ENCODE data around the gene C10orf90.

Gene C10orf90

GRCh38 chr10:126618466-126618865 lies 52.0 kb downstream of the C10orf90 start:
- H3K79me2 ChIP-seq (ENCODE audit: insufficient read depth, low read length) = no peaks in the 10 kb centered on the region
- no peaks in the 10 kb centered on the region for H4K20me1 ChIP-seq (ENCODE audit: insufficient read depth, low read length, poor library complexity, severe bottlenecking)
- H3K4me3 ChIP-seq (ENCODE audit: low read length, poor library complexity, severe bottlenecking) = no peak overlapping the region
- H3K9me3 ChIP-seq (ENCODE audit: insufficient read depth, low read depth, low read length) = no peaks in the 10 kb centered on the region; the same call in 1 of the 2 replicates
- H3K4me2 ChIP-seq (ENCODE audit: low read depth, low read length, poor library complexity, severe bottlenecking) = no peak overlapping the region
- no peaks in the 10 kb centered on the region for H3K9me2 ChIP-seq (replicated peaks; ENCODE audit: low read depth, low read length)
- H3K9ac ChIP-seq (ENCODE audit: low read depth, low read length, poor library complexity, severe bottlenecking) = no peak overlapping the region
- no peaks in the 10 kb centered on the region for H3K27me3 ChIP-seq (ENCODE audit: insufficient read depth, low read length, poor library complexity, severe bottlenecking)
- TF ChIP-seq EZH2phosphoT487 (IDR thresholded peaks at IDR 0.05; ENCODE audit: borderline replicate concordance) = no peak
- no peak for TF ChIP-seq CTCF (conservative IDR thresholded peaks at IDR 0.05; ENCODE audit: low read length)
- no peaks in the 10 kb centered on the region for H3F3A ChIP-seq (ENCODE audit: low read depth)
- H3K36me3 ChIP-seq (ENCODE audit: insufficient read depth, low read length) = no peaks in the 10 kb centered on the region
- no peak overlapping the region for H2AFZ ChIP-seq (ENCODE audit: low read length)
- no peaks in the 10 kb centered on the region for H3K4me1 ChIP-seq (ENCODE audit: insufficient read depth, low read length, poor library complexity, severe bottlenecking)

- H3K9ac ChIP-seq (ENCODE audit: low read depth, low read length, poor library complexity, severe bottlenecking) = no peak overlapping the region
- no peak for TF ChIP-seq CTCF (conservative IDR thresholded peaks at IDR 0.05; ENCODE audit: low read length)
- no peak for TF ChIP-seq EZH2phosphoT487 (IDR thresholded peaks at IDR 0.05; ENCODE audit: borderline replicate concordance)
- no peak overlapping the region for H3K4me3 ChIP-seq (ENCODE audit: low read length, poor library complexity, severe bottlenecking)
These were observed 52.8 kb downstream of the C10orf90 start for GRCh38 chr10:126617733-126618132.

GRCh38 chr10:126617208-126617607 lies 53.3 kb downstream of the C10orf90 start:
- Histone ChIP-seq H3K9me2 (replicated peaks; ENCODE audit: low read depth, low read length) (no peaks in the 10 kb centered on the region), H4K20me1 (ENCODE audit: insufficient read depth, low read length, poor library complexity, severe bottlenecking) (no peaks in the 10 kb centered on the region), H3K4me1 (ENCODE audit: insufficient read depth, low read length, poor library complexity, severe bottlenecking) (no peaks in the 10 kb centered on the region), H3K9me3 (ENCODE audit: insufficient read depth, low read depth, low read length) (no peaks in the 10 kb centered on the region; the same call in 1 of the 2 replicates), H3K4me2 (ENCODE audit: low read depth, low read length, poor library complexity, severe bottlenecking) (no peak overlapping the region), H3F3A (ENCODE audit: low read depth) (no peaks in the 10 kb centered on the region), H2AFZ (ENCODE audit: low read length) (no peak overlapping the region), H3K9ac (ENCODE audit: low read depth, low read length, poor library complexity, severe bottlenecking) (no peak overlapping the region), H3K4me3 (ENCODE audit: low read length, poor library complexity, severe bottlenecking) (no peak overlapping the region), H3K27me3 (ENCODE audit: insufficient read depth, low read length, poor library complexity, severe bottlenecking) (no peaks in the 10 kb centered on the region), H3K79me2 (ENCODE audit: insufficient read depth, low read length) (no peaks in the 10 kb centered on the region), H3K36me3 (ENCODE audit: insufficient read depth, low read length) (no peaks in the 10 kb centered on the region)
- TF ChIP-seq CTCF (conservative IDR thresholded peaks at IDR 0.05; ENCODE audit: low read length) (no peak), EZH2phosphoT487 (IDR thresholded peaks at IDR 0.05; ENCODE audit: borderline replicate concordance) (no peak)

More at GRCh38 chr10:126617733-126618132, 52.8 kb downstream of the C10orf90 start:
- Histone ChIP-seq H3K79me2 (ENCODE audit: insufficient read depth, low read length) (no peaks in the 10 kb centered on the region), H3K4me1 (ENCODE audit: insufficient read depth, low read length, poor library complexity, severe bottlenecking) (no peaks in the 10 kb centered on the region), H2AFZ (ENCODE audit: low read length) (no peak overlapping the region), H3K4me2 (ENCODE audit: low read depth, low read length, poor library complexity, severe bottlenecking) (no peak overlapping the region), H3K36me3 (ENCODE audit: insufficient read depth, low read length) (no peaks in the 10 kb centered on the region), H3F3A (ENCODE audit: low read depth) (no peaks in the 10 kb centered on the region), H3K9me2 (replicated peaks; ENCODE audit: low read depth, low read length) (no peaks in the 10 kb centered on the region), H3K9me3 (ENCODE audit: insufficient read depth, low read depth, low read length) (no peaks in the 10 kb centered on the region; the same call in 1 of the 2 replicates), H3K27me3 (ENCODE audit: insufficient read depth, low read length, poor library complexity, severe bottlenecking) (no peaks in the 10 kb centered on the region), H4K20me1 (ENCODE audit: insufficient read depth, low read length, poor library complexity, severe bottlenecking) (no peaks in the 10 kb centered on the region)
